GM23248 (cell line): ENCODE results near the gene CTCF.

Experiments used
- EZH2 ChIP-seq: fragments of 200-600 bp; sonication (generic); IDR thresholded peaks from 2 replicates; pipeline ENCODE4 v1.6.1; 2018; ENCODE audit warnings: antibody characterized with exemption, mild to moderate bottlenecking; ENCODE audit not compliant: insufficient read depth, poor library complexity, severe bottlenecking
- EZH2phosphoT487 ChIP-seq: fragments of 200-600 bp; sonication (generic); IDR thresholded peaks from 2 replicates; pipeline ENCODE4 v1.6.1; 2018; ENCODE audit warnings: antibody characterized with exemption, moderate library complexity, mild to moderate bottlenecking, low read depth; ENCODE audit not compliant: insufficient read depth

DNA sequence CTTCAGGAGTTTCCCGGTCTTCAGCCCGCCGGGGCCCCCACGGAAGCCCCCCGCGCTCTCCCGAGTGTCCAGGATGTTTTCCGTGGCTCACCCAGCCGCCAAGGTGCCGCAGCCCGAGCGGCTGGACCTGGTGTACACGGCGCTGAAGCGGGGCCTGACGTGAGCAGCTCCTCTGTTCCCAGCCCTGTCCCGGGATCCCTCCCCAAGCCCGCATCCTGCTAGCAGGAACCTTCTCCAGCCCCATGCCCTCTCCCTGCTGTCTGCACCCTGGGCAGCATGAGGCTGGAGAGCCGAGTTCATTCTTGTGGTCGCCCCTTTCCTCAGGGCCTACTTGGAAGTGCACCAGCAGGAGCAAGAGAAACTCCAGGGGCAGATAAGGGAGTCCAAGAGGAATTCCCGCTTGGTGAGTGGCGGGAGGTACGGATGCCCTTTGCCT lies 23.6 kb upstream of the CTCF start:
- TF ChIP-seq EZH2: no peak
- TF ChIP-seq EZH2phosphoT487: no peak
